PFSK-1 (cell line): ENCODE results near the gene CEP112.

ENCODE experiments used
- FOXP2 ChIP-seq: optimal IDR thresholded peaks from 2 replicates; pipeline ENCODE3; 2011; ENCODE audit warnings: borderline replicate concordance, control low read depth, inconsistent platforms; ENCODE audit not compliant: insufficient read depth; ENCODE audit errors: extremely low read length, extremely low read depth
- POLR2AphosphoS5 ChIP-seq: IDR thresholded peaks from 2 replicates; pipeline ENCODE4 v1.6.1; 2012; ENCODE audit warnings: low read depth, mild to moderate bottlenecking, control low read depth, low read length, moderate library complexity
- SIN3A ChIP-seq: IDR thresholded peaks from 2 replicates; pipeline ENCODE4 v1.6.1; 2012; ENCODE audit warnings: mild to moderate bottlenecking, low read length, moderate library complexity, borderline replicate concordance; ENCODE audit not compliant: insufficient read depth
- TAF1 ChIP-seq: IDR thresholded peaks from 2 replicates; pipeline ENCODE4 v1.6.1; 2012; ENCODE audit warnings: low read length, control low read depth, borderline replicate concordance; ENCODE audit not compliant: insufficient read depth
- TF ChIP-seq, protein P1 (sequence below), 2 experiments: IDR thresholded peaks; 2 replicates each; pipeline versions ENCODE4 v1.6.1 to v1.8.0; 2011 to 2012; ENCODE audit warnings: low read depth in 2 of 2, low read length in 2 of 2, control low read depth in 1 of 2, inconsistent platforms in 1 of 2, mild to moderate bottlenecking in 1 of 2, moderate library complexity in 1 of 2; ENCODE audit not compliant: insufficient read depth in 1 of 2

The CEP112 gene

DNA sequence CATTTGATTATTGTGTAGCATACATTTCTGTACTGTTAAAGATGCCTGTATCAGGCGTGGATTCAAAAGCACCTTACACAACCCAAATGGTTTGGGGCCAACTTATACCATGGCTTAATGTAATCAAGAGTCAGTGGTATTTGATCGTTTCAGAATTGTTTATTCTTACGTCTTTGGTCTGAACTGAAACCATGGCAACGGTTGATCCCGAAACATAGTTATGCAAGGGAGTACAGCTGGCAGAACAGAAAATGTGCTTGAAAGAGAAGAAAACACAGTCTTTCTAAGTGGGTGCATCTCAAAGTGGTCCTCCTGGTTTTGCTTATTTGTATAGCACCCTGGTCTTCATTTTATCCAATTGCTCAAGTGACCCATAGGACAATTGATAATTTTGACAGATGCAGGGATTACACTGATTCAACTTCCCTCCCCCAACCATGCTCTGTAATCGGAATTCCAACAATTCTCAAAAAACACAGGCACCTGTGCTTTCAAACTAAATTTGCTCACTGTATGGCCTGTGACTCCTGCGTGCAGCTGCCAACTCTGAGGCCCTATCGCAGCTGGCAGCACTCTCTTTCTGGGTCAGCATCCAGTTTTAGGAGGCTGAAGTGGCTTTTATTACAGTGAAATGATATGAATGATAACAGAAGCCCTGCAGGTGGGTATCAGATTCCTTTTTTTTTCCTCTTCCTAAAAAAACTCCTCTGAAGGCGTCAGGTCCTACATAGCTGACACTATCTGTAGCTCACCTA is 553.5 kb downstream of the CEP112 start:
- TF ChIP-seq, protein P1, sequence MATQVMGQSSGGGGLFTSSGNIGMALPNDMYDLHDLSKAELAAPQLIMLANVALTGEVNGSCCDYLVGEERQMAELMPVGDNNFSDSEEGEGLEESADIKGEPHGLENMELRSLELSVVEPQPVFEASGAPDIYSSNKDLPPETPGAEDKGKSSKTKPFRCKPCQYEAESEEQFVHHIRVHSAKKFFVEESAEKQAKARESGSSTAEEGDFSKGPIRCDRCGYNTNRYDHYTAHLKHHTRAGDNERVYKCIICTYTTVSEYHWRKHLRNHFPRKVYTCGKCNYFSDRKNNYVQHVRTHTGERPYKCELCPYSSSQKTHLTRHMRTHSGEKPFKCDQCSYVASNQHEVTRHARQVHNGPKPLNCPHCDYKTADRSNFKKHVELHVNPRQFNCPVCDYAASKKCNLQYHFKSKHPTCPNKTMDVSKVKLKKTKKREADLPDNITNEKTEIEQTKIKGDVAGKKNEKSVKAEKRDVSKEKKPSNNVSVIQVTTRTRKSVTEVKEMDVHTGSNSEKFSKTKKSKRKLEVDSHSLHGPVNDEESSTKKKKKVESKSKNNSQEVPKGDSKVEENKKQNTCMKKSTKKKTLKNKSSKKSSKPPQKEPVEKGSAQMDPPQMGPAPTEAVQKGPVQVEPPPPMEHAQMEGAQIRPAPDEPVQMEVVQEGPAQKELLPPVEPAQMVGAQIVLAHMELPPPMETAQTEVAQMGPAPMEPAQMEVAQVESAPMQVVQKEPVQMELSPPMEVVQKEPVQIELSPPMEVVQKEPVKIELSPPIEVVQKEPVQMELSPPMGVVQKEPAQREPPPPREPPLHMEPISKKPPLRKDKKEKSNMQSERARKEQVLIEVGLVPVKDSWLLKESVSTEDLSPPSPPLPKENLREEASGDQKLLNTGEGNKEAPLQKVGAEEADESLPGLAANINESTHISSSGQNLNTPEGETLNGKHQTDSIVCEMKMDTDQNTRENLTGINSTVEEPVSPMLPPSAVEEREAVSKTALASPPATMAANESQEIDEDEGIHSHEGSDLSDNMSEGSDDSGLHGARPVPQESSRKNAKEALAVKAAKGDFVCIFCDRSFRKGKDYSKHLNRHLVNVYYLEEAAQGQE (IDR thresholded peaks at IDR 0.05; ENCODE audit: insufficient read depth in 1 of 2, low read depth in 2 of 2, low read length in 2 of 2), result no peak
- TF ChIP-seq SIN3A (no peak), TAF1 (no peak), FOXP2 (no peak), POLR2AphosphoS5 (no peak)

DNA sequence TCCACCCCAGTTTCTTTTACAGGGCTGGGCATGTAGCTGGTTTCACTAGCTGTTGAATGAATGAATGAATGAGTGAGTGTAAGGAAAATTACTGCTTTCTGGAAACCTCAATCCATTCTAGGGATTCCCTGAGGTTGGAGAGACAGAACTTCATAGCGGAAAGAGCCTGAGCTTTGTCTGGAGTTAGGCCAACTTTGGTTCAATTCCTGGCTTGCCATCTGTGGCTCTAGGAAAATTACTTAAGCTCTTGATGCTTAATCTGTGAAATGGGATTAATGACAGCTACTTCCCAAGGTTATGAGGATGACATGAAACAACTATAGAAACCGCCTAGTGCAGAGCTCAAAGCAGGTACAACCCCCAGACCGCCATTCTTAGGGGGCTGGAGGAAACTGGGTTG is 554.1 kb downstream of the CEP112 start:
- TF ChIP-seq FOXP2, result no peak
- no peak for TF ChIP-seq POLR2AphosphoS5
- TF ChIP-seq SIN3A, result no peak
- TF ChIP-seq TAF1, result no peak
- TF ChIP-seq, protein P1 (IDR thresholded peaks at IDR 0.05; ENCODE audit: insufficient read depth in 1 of 2, low read depth in 2 of 2, low read length in 2 of 2), result no peak

DNA sequence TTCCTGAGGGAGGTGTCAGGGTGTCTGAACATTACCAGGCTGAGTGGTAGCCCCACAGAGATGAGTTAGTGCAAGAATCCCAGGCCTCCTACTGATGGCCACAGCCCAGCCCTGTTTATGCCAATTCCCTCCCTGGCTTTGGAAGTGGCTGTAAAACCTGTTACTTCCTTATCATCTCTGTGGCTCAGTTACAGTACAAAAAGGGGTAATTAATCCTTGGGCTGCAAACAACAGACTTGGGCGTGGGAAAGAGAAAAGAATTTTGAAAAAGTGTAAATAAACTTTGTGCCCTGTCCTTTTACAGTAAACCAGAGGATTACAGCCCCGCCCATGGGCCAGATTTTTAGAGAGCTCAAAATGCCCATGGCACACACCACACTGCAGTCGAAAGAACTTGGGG is 557.4 kb downstream of the CEP112 start:
- TF ChIP-seq SIN3A (no peak), FOXP2 (no peak), TAF1 (no peak), POLR2AphosphoS5 (no peak)
- TF ChIP-seq, protein P1 (IDR thresholded peaks at IDR 0.05; ENCODE audit: insufficient read depth in 1 of 2, low read depth in 2 of 2, low read length in 2 of 2), result no peak

DNA sequence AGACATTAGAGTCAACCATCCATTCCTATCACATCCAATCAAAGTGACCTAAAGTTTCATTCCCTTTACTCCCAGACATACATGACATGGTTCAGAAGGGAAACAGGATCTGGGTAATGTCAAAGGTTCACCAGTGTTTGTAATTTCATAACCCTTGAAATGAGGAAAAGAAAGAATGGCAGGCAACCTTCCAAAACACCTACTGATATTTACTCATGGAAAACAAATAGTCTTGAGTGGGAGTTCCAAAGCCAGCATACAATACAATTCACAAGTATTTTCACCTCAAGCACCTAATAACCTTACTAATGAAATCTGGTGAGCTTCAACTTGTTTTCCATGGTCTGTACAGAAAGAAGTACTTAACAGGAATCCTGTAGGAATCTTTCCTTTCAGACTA is 557.9 kb downstream of the CEP112 start:
- TF ChIP-seq FOXP2, result no peak
- no peak for TF ChIP-seq SIN3A
- TF ChIP-seq, protein P1 (IDR thresholded peaks at IDR 0.05; ENCODE audit: insufficient read depth in 1 of 2, low read depth in 2 of 2, low read length in 2 of 2), result no peak
- TF ChIP-seq POLR2AphosphoS5, result no peak
